GM12865 (cell line): Measurements from ENCODE around the gene ZNF558.

Source experiments
- DNase-seq: peaks from one replicate; pipeline ENCODE4 v3.0.0; 2010; ENCODE audit warnings: low read depth
- H3K4me3 ChIP-seq: 2 replicates; pipeline ENCODE4 v1.5.1; 2011; ENCODE audit warnings: mild to moderate bottlenecking, low read depth, low read length, control low read depth
- TF ChIP-seq, protein P1 (sequence below): IDR thresholded peaks from 2 replicates; pipeline ENCODE4 v1.5.1; 2011; ENCODE audit warnings: low read length, control low read depth, low read depth, inconsistent platforms; ENCODE audit not compliant: insufficient read depth; ENCODE audit errors: missing control alignments

Gene ZNF558

DNA sequence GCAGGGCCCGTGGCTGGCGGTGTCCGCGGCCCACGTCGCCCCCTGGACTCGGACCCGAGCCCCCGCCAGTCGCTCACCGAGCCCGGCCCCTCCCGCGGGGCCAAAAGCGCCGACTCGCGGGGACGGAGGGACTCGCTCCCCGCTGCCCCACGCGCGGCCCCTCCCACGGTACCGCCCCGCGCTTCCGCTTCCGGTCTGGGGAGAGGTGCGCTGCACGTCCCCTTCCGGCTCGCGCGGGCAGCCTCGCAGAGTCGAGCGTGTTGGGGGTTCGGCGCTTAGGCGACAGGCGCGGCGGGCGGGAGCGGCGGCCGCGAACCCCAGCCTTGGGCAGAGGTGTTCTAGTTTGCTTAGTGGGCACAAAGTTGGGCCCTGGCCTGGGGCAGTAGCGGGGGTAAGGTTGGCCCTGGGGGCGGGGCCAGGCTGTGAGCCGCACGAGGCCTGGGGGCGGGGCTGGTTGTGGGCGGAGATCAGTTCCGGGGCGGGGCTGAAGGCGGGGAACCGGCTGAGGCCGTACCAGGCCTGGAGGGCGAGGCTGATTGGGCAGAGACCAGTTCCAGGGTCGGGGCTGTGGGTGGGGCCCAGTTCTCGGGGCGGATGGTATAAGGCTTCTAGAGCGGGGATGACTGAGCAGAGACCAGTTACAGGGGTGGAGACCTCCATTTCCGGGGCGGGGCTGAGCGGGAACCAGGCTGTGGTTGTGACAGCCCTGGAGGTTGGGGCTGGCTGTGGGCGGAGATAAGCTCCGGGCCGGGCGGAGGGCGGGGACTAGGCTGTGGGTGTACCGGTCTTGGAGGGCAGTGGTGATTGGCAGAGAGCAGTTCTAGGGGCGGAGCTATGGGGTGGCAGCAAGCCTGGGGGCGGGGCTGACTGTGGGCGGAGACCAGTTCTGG lies at the start of gene ZNF558, which contains the start of gene MBD3L1:
ZNF558 (minus strand) TSS at position 173 of the 890 bp plus-strand sequence. CDS start 9,645 bp downstream, outside the sequence.
MBD3L1 (plus strand) TSS at position 246 of the 890 bp plus-strand sequence. CDS start 10,302 bp downstream, outside the sequence.
- TF ChIP-seq, protein P1, sequence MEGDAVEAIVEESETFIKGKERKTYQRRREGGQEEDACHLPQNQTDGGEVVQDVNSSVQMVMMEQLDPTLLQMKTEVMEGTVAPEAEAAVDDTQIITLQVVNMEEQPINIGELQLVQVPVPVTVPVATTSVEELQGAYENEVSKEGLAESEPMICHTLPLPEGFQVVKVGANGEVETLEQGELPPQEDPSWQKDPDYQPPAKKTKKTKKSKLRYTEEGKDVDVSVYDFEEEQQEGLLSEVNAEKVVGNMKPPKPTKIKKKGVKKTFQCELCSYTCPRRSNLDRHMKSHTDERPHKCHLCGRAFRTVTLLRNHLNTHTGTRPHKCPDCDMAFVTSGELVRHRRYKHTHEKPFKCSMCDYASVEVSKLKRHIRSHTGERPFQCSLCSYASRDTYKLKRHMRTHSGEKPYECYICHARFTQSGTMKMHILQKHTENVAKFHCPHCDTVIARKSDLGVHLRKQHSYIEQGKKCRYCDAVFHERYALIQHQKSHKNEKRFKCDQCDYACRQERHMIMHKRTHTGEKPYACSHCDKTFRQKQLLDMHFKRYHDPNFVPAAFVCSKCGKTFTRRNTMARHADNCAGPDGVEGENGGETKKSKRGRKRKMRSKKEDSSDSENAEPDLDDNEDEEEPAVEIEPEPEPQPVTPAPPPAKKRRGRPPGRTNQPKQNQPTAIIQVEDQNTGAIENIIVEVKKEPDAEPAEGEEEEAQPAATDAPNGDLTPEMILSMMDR = peak; percentile 25
- DNase-seq = peak; percentile 97
- peak within 1 kb of the TSS; percentile 88 for H3K4me3 ChIP-seq

DNA sequence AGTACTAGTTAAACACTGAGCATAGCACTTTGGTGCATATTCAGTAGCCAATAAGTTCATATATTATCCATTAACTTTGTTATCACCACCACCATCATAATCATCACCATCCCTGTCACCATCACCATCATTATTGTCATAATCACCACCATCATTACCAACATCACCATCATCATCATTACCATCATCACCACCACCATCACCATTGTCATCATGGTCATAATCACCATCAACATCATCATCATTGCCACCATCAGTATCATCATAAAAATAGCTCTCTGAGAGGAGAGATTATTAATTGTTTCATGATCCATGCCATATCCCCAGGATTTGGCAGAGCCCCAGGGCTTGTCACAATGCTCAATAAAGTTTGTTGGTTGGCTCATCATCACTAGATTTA lies 49.4 kb upstream of the ZNF558 start:
- TF ChIP-seq, protein P1 = no peak
- no peak for DNase-seq
- H3K4me3 ChIP-seq = no peak overlapping the region

DNA sequence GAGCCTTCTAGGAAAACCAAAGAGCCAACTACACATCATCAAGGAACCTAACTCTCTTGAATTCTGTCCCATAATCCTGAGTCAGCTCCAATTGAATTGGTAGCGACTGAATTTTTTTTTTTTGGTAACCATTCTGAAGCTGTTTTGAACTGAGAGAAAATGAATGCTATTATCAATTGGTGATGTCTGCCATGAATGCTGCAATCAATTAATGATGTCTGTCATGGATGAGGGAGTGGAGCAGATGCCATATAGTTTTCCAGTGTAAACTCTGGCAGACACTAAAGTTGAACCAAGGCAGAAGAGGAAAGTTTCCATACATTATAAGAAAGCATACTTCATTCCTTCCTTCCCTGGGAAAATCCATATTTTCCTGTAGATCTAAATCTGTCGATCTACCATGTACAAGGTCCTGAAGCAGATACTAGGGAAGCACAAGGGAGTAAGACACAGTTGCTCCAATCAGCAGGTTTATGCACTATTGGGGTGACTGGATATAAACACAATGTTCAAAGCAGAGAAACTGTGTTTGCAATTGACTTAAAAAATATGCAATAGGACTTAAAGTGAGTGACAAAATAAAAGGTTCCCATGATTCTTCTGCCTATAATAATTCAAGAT lies 48.9 kb upstream of the ZNF558 start:
- DNase-seq = no peak
- TF ChIP-seq, protein P1 = no peak
- H3K4me3 ChIP-seq = no peak overlapping the region

DNA sequence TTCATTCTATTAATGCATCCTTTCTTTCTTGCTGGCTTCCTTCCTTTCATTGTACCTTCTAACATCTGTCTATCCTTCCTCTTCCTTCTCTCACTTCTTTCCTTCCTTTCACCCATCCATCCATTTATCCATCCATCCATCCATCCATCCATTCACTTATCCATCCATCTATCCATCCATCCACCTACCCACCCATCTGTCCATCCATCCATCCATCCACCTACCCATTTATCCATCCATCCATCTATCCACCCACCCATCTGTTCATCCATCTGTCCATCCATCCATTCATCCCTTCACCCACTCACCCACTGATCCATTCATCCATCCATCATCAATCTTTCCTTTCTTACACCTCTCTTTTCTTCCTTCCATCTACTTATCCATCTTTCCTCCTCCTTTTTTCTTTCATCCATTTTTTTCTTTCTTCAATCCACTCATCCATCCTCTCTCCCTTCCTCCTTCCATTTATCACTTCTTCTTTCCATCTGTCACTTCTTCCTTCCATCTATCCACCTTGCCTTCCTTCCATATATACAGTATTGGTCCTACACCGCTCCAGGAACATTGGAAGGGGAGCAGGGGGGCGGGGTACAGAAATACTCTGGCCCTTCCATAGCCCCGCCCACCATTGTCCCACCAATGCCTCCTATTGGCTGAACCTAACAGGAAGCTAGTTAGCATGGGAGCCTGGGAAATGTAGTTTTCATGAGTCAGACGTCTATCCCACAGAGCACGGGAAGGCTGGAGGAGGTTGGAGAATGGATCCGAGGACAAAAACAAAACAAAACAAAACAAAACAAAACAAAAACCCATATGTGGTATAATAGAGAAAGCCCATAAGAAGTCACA lies 46.0 kb upstream of the ZNF558 start:
- TF ChIP-seq, protein P1 = no peak
- peak; percentile 1 for DNase-seq
- H3K4me3 ChIP-seq = no peak overlapping the region

DNA sequence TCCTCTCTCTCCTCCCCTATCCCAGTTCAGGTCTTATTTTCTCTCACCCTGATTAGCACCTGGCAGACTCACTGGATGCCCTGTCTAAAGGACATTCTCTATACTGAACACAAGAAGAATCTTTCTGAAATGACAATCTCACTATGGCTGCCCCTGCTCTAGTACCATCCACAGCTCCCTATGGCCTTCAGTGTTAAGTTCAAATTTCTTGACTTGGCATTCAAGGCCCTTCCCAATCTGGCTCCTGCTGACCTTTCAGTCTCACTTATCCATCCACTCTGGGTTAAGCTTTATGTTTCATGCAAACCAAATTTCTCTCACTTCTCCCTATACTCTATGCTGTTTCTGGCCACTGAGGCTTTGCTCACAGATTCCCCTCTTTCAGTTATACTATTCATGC lies 34.2 kb upstream of the ZNF558 start:
- TF ChIP-seq, protein P1 = no peak
- DNase-seq = no peak
- no peak overlapping the region for H3K4me3 ChIP-seq

DNA sequence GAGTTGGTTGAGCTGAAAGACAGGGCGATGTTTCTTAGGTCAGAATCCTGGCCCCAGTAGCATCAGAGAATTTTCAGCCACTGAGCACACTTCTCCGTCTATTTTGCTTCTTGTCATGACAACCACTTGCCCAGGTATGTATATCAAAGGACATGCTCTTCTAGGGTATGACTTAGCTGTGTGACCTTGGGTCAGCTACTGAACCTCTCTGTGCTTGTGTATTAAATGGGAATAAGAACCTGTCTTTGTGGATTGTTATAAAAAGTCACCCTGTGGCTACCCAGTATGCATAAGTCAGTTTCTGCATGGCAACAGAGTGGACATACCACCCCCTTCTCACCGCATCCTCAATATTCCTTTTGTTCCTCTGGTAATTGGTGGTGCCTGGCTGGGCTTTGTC lies 26.2 kb upstream of the ZNF558 start:
- TF ChIP-seq, protein P1 = no peak
- DNase-seq = no peak
- no peak overlapping the region for H3K4me3 ChIP-seq
